Lower leg skin (tissue), 3 donors: ENCODE data around the gene NREP.

Experiments used
- POLR2A ChIP-seq, 2 donors: fragments of 450-650 bp; IDR thresholded peaks; one replicate each; pipeline ENCODE4 v1.6.1; 2016 to 2017; ENCODE audit warnings: antibody characterized with exemption in 2 of 2, mild to moderate bottlenecking in 1 of 2, moderate library complexity in 1 of 2
- TF ChIP-seq, protein P1 (sequence below), 3 donors: fragments of 450-650 bp; IDR thresholded peaks; one replicate each; pipeline ENCODE4 v1.5.1; 2016; ENCODE audit warnings: antibody characterized with exemption in 3 of 3, mild to moderate bottlenecking in 3 of 3, moderate library complexity in 2 of 3

DNA sequence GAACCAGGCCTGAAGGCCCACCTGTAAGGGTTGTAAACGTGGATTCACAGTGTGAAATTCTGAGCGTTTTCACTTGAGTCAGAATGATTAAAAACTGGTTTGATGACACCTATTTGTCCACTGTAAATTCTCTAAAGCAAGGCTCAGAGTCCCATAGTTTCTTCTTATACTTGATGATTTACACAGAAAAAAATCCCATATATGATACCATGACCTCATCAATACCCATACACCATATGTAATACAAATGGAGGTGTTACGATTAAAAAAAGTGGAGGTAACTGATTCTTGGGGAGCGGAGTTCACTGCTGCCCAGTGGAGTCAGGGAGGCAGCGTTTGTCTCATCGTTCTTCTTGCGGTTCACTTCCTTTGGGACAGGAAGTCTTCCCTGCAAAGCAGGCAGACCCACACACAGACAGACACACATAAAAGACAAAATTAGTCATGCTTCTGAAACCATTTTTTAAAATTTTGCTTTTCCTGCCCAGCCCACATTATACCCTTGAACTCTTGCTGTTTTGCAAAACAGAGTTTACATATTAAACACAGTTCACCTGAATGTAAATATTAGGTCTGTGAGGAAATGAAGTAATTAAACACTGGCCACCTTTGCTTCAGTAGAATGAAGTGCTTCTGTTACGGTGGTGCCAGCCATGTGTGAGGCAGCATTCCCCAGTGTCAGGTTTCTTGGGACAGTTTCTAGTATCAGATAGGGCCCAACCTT, 26.2 kb downstream of the NREP start:
- TF ChIP-seq, protein P1, sequence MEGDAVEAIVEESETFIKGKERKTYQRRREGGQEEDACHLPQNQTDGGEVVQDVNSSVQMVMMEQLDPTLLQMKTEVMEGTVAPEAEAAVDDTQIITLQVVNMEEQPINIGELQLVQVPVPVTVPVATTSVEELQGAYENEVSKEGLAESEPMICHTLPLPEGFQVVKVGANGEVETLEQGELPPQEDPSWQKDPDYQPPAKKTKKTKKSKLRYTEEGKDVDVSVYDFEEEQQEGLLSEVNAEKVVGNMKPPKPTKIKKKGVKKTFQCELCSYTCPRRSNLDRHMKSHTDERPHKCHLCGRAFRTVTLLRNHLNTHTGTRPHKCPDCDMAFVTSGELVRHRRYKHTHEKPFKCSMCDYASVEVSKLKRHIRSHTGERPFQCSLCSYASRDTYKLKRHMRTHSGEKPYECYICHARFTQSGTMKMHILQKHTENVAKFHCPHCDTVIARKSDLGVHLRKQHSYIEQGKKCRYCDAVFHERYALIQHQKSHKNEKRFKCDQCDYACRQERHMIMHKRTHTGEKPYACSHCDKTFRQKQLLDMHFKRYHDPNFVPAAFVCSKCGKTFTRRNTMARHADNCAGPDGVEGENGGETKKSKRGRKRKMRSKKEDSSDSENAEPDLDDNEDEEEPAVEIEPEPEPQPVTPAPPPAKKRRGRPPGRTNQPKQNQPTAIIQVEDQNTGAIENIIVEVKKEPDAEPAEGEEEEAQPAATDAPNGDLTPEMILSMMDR (IDR thresholded peaks at IDR 0.05): no peak
- TF ChIP-seq POLR2A (IDR thresholded peaks at IDR 0.05): no peak
